Stimulated activated CD8-positive, alpha-beta memory T cell treated with anti-CD3 and anti-CD28 coated beads, Interleukin-4, amount 100 ng/mL, for 1 hour (primary cell): ENCODE results near the gene LRRC36.

Experiments used
- DNase-seq, 2 donors: peaks; one replicate each; pipeline ENCODE4 v3.0.0-alpha.2; 2020; ENCODE audit warnings: low read depth in 2 of 2, low spot score in 1 of 2

Gene LRRC36

DNA sequence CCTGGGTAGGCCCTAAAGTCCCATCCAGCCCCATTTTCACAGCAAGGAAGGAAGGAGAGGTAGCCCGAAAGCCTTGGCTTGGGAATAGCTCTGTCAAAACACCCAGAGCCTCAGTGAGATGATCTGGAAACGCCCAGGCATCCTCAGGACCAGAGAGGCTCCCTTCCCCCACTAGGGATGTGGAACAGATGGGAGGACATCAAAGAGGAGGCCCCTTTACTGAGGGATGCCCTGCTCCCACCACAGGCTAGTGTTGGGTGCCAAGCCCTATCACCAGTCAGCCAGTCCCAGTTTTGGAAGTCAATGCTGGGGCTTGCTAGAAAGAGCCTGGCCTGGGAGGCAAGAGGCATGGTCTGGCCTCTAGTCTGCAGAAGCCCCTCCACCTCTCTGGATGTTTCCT lies 62.0 kb downstream of the LRRC36 start:
- DNase-seq: no peak

- DNase-seq: no peak
Observed at GRCh38 chr16:67389911-67390815, 63.5 kb downstream of the LRRC36 start.

DNA sequence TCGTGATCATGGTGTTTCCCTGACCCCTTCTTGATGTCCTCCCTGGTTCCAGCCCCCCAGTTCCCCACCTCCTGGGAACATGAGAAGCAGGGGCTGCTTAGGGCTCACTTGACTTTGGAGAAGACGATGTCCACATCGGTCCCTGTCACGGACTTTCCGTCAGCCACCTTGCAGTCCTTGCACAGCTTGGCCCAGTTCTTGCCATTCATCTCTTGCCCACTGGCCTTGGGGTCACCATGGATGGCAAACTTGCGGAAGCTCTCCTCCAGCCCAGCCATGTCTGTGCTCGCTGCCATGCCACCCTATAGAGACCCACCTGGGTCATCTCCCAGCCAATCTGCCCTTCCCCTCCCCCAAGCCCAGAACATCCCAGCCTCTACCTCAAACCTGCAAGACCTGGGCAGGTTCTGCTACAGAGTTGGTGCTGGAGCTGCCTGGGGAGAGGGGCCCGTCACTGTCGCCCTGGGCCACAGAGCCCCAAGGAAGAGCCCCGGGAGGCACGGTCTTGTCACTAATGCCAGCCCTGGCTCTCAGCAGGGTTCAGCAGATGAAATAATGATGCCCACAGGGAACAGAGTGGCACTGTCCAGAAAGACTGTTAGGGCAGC lies 64.3 kb downstream of the LRRC36 start:
- no peak for DNase-seq

DNA sequence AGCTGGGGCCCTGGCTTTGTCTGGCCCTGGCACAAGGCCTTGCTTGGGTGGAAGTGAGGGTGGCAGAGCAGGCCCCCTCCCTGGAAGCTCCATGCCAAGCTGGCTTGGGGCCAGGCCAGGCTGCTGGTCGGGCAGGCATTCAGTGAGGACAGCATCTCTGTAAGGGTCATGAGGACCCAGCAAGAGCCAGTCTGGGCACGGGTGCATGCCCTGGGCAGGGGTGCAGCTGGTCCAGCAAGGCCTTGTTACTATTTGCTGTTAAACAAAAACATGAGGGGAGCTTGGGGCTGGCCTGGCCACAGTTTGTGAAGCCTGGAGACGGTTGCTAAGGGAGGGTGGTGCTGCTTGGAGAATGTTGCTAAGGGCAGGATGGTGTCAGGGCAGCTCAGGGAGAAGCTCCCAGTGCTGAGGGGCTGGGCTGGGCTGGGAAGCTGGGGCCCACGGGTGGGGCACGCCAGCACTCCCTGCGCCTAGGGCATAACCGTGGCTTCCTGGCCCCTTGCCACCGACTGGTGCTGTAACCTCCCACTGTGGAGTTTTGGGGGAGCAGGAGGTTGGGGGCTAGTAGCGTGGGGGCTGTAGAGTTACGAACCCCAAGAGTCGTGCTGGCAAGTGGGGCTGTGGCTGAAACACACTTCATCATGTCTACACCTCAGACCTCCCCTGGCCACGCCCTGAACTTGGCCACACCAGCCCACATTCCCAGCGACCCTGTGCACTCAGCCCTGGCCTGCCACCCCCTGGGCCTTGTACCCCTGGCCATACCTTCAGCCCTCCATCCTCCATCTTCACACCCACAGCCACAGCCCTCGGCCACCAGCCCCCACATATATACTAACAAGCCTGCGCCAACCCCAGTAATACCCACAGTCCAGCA lies 65.0 kb downstream of the LRRC36 start:
- no peak for DNase-seq

DNA sequence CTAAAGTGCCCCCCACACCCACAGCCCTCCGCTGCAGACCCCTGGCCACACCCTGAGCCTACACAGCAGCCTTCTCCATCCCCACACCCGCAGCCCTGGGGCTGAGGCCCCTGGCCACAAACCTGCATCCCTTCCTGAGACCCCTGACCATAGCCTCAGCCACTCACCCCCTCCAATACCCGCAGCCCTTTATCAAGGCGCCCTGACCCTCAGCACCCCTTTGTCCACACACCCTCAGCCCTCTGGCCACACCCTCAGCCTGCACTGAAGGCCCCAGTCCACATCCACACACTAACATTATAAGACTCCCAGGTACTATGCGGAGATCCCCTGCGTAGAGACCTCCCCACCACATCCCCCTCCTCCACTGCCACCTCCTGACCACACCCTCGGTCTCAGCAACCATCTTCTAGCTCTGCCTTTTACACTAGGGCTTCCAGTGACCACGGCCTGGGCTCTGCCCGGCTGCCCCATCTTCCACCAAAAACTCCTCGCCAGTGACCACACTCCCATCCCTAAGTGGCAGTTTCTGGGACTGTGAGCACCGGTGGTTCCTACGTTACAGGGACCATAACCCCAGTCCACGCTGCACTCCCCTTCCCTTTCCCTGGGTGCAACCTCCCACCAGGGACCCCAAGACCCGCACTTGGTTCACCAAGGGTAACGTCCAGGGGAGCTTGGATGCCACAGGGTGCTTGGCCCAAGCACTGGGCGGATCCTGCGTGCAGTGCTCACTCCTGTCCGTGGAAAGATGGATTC lies 65.9 kb downstream of the LRRC36 start:
- DNase-seq: no peak

- DNase-seq: no peak
Observed at GRCh38 chr16:67393111-67393787, 66.6 kb downstream of the LRRC36 start, which contains the start of gene TPPP3. TPPP3 (minus strand) TSS chr16:67393498; CDS start chr16:67391111, 2,387 bp downstream.

- no peak for DNase-seq
Observed at GRCh38 chr16:67393788-67394154, 67.2 kb downstream of the LRRC36 start.

DNA sequence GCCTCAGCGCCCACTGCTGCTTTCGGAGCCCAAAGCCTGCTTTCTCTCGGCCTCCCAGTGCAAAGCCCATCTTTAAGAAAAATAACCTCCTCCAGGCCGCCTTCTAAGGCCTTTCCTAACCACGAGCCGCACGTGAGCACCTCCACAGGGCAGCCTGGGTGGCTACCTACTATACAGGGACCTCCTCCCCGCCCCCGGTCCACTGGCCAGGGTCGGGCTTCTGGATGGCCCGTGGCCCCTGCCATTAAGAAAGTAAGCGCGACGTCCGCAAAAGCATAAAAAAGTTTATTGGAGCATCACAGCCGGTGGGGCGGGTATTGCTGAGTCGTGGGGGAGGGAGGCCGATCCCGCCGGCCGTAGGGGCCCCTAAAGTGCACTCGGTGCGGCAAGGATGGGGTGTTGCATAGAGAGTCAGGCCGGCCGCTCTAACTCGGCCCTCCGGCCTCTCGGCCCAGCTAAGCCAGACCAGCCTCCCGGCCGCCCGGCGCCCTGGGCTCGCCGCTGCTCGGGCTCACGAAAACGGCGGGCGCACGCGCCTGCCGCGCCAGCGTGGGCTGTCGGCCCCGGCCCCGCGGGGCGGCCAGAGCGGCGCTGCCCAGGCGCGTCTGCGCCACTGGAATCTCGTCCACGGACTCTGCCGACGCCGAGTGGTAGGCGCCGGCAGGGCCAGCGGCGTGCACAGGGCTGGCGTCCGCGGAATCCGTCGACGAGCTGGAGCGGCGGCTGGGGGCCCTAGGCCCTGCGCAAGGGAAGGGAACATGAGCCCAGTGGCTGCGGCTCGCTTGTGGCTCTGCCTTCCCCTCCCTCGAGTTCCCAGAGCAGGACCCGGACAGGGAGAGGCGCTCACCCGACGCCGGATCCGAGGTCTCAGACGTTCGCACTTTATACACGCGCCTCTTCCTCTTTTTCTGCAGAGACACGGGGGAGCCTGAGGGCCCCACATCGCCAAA lies 67.8 kb downstream of the LRRC36 start:
- DNase-seq: no peak

- no peak for DNase-seq
Observed at GRCh38 chr16:67395105-67395457, 68.5 kb downstream of the LRRC36 start.

DNA sequence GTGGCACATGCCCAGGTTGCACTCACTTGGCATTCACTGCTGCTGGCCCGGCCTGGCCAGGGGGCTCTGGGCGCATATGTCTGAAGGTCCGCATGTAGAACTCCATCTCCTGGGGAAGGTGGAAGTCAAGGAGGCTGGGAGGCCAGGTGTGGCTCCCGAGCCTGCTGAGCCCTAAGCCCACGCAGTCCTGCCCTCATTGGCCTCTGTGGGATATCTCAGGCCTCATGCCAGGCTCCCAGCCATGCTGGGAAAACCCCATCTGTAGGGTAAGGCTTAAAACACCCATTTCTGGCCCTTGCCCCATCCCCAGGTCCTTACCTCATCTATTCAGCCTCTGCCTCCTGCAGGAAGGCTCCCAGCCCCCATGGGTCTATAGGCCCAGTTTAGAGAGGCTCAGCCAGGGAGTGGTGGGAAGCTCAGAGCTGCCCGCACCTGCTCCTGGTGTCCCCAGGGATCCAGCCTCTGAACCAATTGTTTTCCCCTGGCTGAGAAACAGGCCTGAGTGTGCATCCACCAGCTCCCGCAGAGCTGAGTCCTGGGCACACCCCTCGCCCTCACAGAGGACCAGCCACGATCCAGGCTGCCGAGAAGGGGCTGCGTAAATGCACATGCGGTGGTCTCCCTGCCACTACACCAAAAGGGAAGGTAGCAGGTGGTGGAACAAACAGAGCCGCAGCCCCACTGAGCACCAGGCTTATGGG lies 69.0 kb downstream of the LRRC36 start:
- no peak for DNase-seq

- no peak for DNase-seq
Observed at GRCh38 chr16:67396159-67397035, 69.8 kb downstream of the LRRC36 start.

DNA sequence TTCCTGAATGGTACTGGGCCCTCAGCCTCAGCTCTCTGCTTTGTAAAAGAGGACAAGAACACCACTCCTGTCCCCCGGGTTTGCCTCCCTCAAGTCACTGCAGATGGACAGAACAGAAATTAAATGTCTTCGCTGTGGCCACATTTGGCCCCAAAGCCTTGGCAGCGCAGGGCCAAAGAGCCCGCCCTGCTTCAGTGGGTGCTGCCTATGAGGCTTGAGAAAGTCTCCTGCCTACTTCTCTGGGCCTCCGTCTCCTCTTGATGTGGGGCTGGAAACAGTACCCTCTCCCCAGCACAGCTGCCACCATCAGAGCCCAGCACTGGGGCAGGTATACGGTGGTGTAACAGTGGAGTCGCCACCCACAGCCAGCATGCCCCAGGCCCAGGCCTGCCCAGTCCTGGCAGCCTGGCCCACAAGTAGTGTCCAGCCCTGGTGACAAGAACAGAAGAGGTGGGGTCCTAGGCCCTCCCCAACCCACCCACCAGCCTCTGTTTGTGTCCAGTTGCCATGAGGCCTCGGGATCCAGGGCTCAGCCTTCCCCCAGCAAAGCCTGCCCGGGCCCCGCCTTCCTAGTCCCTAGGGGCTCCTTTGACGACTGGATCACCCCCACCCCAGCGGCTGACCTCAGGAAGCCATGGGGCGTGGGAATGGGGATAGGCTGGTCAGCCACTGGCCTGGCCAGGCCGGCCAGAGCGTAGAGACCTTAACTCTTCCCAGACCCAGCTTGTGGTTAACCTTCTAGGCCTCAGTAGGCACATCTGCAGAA lies 70.6 kb downstream of the LRRC36 start:
- no peak for DNase-seq

- no peak for DNase-seq
Observed at GRCh38 chr16:67397812-67398545, 71.4 kb downstream of the LRRC36 start.

GRCh38 chr16:67398546-67399217 lies 72.1 kb downstream of the LRRC36 start:
- DNase-seq: no peak

DNA sequence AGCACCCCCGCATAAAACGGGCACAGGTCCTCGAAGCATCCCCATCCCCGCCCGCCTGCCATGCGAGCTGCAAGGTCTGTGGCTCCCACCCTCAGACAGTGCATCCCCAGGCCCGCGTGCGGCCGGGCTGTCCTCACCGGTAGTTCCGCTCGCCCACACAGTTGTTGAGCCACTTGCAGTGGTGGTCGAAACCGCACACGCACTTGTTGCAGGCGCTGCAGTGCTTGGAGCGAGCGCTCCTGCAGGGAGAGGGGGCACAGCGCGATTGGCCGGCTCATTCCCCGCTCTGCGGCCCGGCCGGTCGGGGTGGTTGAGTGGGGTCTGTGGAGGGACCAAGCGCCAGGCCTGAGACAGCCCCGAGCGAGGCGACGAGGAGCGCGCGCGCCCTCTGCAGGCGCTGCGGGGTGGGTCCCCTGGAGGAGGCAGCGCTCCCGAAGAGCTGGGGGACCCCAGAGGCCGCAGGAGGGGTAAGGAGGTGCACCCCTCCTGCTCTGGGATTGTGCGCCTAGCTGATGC lies 72.7 kb downstream of the LRRC36 start:
- DNase-seq: no peak
